Measurements from ENCODE around the gene RBM15B.

RBM15B gene

GRCh38 chr3:51392355-51393133 lies 1.5 kb downstream of the RBM15B start:
- DNase-seq, result no peak

- no peak for DNase-seq
Observed at GRCh38 chr3:51393134-51393495, 2.0 kb downstream of the RBM15B start.

- DNase-seq, result no peak
Observed at GRCh38 chr3:51393564-51393963, 2.5 kb downstream of the RBM15B start.

- no peak for DNase-seq
Observed at GRCh38 chr3:51394541-51394940, 3.5 kb downstream of the RBM15B start.

- no peak for DNase-seq
Observed at GRCh38 chr3:51395493-51396213, 4.6 kb downstream of the RBM15B start.

- peak; percentile 52 for DNase-seq
Observed at GRCh38 chr3:51396401-51396800, 5.3 kb downstream of the RBM15B start.

- peak; percentile 55 for DNase-seq
Observed at GRCh38 chr3:51397392-51397791, 6.3 kb downstream of the RBM15B start.

GRCh38 chr3:51398595-51399310 lies 7.7 kb downstream of the RBM15B start:
- DNase-seq, result peak; percentile 50

GRCh38 chr3:51400166-51400565 lies 9.1 kb downstream of the RBM15B start:
- no peak for DNase-seq

- DNase-seq, result no peak
Observed at GRCh38 chr3:51401735-51402134, 10.7 kb downstream of the RBM15B start.

- DNase-seq, result no peak
Observed at GRCh38 chr3:51403675-51404074, 12.6 kb downstream of the RBM15B start.

GRCh38 chr3:51408021-51408420 lies 16.9 kb downstream of the RBM15B start:
- no peak for DNase-seq

- no peak for DNase-seq
Observed at GRCh38 chr3:51408813-51409212, 17.7 kb downstream of the RBM15B start.

- DNase-seq, result no peak
Observed at GRCh38 chr3:51422211-51422610, 31.1 kb downstream of the RBM15B start.

- DNase-seq, result no peak
Observed at GRCh38 chr3:51426921-51427320, 35.8 kb downstream of the RBM15B start.

GRCh38 chr3:51429138-51429537 lies 38.1 kb downstream of the RBM15B start:
- DNase-seq, result no peak

GRCh38 chr3:51434110-51434509 lies 43.0 kb downstream of the RBM15B start:
- no peak for DNase-seq

- no peak for DNase-seq
Observed at GRCh38 chr3:51434746-51435327, 43.8 kb downstream of the RBM15B start.

GRCh38 chr3:51436998-51437639 lies 46.0 kb downstream of the RBM15B start:
- DNase-seq, result no peak

- no peak for DNase-seq
Observed at GRCh38 chr3:51441282-51442030, 50.4 kb downstream of the RBM15B start.

GRCh38 chr3:51445544-51446280 lies 54.6 kb downstream of the RBM15B start:
- DNase-seq, result no peak

All from activated CD8-positive, alpha-beta memory T cell treated with anti-CD3 and anti-CD28 coated beads for 24 hours (primary cell).